Retinal pigment epithelial cell (primary cell): ENCODE results near the gene FGFR2.

Source experiments
- DNase-seq: peaks from one replicate; pipeline ENCODE4 v3.0.0-alpha.2; 2010; ENCODE audit warnings: low read depth
- H3K4me3 ChIP-seq: 2 replicates; pipeline ENCODE4 v1.5.1; 2011; ENCODE audit warnings: mild to moderate bottlenecking, low read length, control low read depth, moderate library complexity
- TF ChIP-seq, protein P1 (sequence below): conservative IDR thresholded peaks from 2 replicates; pipeline ENCODE4 v1.5.1; 2011; ENCODE audit warnings: low read depth, low read length, control low read depth, inconsistent platforms

FGFR2 gene

DNA sequence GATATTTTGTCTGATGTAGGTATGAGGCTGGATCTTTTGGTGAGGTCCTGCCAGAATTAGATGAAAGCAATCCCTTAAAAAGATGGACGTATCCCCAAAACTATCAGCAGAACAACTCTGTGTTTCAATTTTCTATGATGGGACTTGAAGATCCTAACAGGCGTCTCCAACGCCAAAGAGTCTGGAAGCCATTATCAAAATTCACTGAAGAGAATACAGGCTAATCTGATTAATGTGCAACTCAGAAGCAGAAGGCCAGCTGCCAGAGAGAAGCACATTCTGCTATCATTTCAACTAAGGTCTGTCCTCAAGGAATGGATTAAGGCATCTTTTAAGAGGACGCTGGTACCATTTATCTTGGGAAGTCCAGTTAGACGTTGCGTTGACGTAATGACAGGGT is 119.7 kb downstream of the FGFR2 start:
- DNase-seq = no peak
- TF ChIP-seq, protein P1, sequence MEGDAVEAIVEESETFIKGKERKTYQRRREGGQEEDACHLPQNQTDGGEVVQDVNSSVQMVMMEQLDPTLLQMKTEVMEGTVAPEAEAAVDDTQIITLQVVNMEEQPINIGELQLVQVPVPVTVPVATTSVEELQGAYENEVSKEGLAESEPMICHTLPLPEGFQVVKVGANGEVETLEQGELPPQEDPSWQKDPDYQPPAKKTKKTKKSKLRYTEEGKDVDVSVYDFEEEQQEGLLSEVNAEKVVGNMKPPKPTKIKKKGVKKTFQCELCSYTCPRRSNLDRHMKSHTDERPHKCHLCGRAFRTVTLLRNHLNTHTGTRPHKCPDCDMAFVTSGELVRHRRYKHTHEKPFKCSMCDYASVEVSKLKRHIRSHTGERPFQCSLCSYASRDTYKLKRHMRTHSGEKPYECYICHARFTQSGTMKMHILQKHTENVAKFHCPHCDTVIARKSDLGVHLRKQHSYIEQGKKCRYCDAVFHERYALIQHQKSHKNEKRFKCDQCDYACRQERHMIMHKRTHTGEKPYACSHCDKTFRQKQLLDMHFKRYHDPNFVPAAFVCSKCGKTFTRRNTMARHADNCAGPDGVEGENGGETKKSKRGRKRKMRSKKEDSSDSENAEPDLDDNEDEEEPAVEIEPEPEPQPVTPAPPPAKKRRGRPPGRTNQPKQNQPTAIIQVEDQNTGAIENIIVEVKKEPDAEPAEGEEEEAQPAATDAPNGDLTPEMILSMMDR = no peak
- no peak overlapping the region for H3K4me3 ChIP-seq

GRCh38 chr10:121469797-121470606 is 128.2 kb downstream of the FGFR2 start:
- DNase-seq = no peak
- TF ChIP-seq, protein P1 = no peak
- no peak overlapping the region for H3K4me3 ChIP-seq

DNA sequence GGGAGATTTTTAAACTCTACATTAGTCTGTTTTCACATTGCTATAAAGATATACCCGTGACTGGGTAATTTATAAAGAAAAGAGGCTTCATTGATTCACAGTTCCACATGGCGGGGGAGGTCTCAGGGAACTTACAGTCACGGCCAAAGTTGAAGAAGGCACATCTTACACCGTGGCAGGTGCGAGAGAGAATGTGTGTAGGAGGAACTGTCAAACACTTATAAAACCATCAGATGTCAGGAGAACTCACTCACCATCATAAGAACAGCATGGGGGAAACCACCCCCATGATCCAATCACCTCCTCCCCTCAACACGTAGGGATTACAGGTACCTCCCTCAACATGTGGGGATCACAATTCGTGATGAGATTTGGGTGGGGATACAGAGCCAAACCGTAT is 129.5 kb downstream of the FGFR2 start:
- DNase-seq = no peak
- TF ChIP-seq, protein P1 = no peak
- no peak overlapping the region for H3K4me3 ChIP-seq

DNA sequence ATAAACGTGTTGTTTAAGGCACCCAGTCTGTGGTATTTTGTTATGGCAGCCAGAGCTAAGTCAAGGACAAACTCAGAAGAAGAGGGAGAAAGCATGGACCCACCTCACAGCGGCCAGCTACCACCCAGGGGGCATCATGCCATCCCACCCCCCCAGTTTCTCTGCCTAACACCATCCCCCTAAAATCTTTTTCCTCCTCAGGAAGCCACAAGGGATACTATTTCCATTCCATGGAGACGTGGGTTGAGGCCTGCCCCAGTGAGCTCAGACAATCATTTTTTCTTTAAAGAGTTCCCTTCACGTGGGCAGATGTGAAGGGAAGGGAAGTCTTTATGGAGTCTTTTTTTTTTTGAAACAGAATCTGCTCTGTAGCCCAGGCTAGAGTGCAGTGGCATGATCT is 131.8 kb downstream of the FGFR2 start:
- no peak overlapping the region for H3K4me3 ChIP-seq
- TF ChIP-seq, protein P1 = no peak
- DNase-seq = no peak

DNA sequence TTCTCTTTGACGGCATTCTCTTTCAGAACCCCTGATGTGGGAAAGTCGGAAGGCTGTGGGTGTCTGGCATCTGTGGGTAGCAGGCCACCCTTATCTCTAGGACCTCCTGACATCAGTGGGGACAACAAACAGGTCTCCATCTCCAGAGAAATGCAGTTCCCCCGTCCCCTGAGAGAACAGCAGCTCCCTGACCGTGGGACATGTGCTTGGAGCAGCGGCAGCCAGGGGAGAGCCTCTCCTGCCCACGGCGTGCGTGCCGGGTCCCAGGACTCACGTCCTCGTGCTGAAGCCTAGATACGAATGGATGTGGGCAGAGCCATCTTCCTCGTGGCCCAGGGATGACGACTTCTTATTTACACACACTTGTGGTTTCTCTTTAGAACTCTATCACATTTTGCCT is 133.0 kb downstream of the FGFR2 start:
- no peak for DNase-seq
- no peak overlapping the region for H3K4me3 ChIP-seq
- TF ChIP-seq, protein P1 = no peak

DNA sequence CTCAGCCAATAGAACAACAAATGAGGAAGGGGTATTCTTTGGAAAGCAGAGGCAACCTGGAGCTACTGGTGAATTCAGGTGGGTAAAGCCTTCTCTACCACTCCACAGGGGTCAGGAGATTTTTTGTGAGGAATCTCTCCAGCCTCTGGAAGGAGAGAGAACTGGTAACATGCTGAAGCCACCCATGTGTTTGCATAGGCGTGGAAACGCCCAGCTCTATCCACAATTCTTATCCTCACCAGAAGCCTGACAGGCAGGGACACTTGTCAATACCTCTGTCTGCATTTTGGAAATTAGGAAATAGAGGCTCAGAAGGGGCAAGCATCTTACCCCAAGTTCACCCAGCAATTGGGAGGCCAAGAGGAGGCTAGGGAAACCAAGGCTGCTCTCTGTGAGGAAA is 133.7 kb downstream of the FGFR2 start:
- DNase-seq = no peak
- TF ChIP-seq, protein P1 = no peak
- no peak overlapping the region for H3K4me3 ChIP-seq

GRCh38 chr10:121462955-121463354 is 135.3 kb downstream of the FGFR2 start:
- TF ChIP-seq, protein P1 = no peak
- DNase-seq = no peak
- H3K4me3 ChIP-seq = no peak overlapping the region
